22Rv1 (cell line): ENCODE measurements around the gene ADAMTS2.

ENCODE experiments used
- ZFX ChIP-seq: fragments of 450-650 bp; IDR thresholded peaks from 2 replicates; pipeline ENCODE4 v1.6.1; 2017; ENCODE audit warnings: antibody characterized with exemption, borderline replicate concordance
- TF ChIP-seq, protein P1 (sequence below): fragments of 450-650 bp; IDR thresholded peaks from 2 replicates; pipeline ENCODE4 v1.5.1; 2017; ENCODE audit warnings: mild to moderate bottlenecking

DNA sequence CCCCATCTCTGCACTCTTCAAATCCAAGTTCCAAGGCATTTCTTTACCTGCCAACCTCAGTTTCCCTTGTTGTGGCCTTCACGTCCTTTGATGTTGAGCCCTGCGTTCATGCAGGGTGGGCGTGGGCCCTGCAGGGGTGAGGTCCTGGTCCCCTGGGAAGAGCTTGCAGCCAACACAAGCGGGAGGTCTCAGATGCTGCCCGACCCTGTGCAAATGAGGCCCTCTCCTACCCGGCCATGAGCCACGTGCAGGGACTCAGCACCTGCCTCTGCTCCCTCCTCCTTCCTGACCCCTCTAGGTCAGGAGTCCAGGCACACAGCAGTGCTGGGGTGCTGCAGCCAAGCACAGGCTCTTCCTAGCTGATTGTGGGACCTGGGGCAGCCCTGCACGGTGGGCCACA lies 124.5 kb downstream of the ADAMTS2 start:
- TF ChIP-seq, protein P1, sequence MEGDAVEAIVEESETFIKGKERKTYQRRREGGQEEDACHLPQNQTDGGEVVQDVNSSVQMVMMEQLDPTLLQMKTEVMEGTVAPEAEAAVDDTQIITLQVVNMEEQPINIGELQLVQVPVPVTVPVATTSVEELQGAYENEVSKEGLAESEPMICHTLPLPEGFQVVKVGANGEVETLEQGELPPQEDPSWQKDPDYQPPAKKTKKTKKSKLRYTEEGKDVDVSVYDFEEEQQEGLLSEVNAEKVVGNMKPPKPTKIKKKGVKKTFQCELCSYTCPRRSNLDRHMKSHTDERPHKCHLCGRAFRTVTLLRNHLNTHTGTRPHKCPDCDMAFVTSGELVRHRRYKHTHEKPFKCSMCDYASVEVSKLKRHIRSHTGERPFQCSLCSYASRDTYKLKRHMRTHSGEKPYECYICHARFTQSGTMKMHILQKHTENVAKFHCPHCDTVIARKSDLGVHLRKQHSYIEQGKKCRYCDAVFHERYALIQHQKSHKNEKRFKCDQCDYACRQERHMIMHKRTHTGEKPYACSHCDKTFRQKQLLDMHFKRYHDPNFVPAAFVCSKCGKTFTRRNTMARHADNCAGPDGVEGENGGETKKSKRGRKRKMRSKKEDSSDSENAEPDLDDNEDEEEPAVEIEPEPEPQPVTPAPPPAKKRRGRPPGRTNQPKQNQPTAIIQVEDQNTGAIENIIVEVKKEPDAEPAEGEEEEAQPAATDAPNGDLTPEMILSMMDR, result no peak
- no peak for TF ChIP-seq ZFX
